Measurements from ENCODE around the gene MEGF8. TPM values are rescaled to one million over a fixed set of nuclear protein-coding genes. Genes with fewer than 3 reads are reported as not detected.

MEGF8 gene
- total RNA-seq, 1 donor from 2014 or later = 15.1 TPM

DNA sequence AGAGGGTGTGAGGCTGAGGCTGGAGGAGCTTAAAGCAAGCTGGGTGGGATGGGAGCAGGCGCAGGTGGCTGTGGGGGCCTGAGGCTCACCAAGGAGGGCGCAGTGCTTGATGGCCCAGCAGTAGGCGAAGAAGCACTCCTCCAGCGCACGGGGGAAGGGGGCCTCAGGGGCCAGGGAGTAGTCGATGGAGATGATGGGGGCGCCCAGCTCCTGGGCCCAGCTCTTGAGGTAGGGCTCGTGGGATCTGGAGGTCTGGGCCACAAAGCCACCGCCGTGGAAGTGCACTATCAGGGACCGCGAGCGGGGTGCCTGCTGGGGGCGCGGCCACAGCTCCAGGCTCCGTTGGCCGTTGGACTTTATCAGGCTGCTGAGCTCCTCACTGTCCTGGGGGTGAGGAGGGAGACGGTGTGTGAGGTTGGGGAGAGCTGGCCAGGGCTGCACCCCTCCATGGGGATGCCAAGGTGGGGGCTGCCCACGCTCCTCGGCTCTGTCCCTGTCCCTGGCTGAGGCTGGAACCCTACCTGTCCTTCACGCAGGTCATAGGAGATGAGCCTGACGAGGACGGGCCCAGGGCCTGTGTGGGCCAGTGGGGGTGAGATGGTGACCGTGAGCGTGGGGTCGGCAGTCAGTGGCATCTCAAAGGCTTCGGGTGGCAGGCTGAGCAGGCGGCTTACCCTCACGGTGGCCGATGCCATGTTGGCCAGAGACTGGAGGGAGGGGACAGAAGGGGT, 81.8 kb downstream of the MEGF8 start:
- ChIA-PET POLR2A (no interaction called here), CTCF (no interaction called here)
- Mint-ChIP-seq H3K4me1 (peaks cover 6% of the 10 kb centered on the region), H3K4me3 (no peak overlapping the region), H3K9me3 (no peaks in the 10 kb centered on the region), H3K27me3 (no peaks in the 10 kb centered on the region), H3K36me3 (ENCODE audit: low read depth) (peaks cover 57% of the 10 kb centered on the region), H3K27ac (no peak overlapping the region)
- TF ChIP-seq, protein P1, sequence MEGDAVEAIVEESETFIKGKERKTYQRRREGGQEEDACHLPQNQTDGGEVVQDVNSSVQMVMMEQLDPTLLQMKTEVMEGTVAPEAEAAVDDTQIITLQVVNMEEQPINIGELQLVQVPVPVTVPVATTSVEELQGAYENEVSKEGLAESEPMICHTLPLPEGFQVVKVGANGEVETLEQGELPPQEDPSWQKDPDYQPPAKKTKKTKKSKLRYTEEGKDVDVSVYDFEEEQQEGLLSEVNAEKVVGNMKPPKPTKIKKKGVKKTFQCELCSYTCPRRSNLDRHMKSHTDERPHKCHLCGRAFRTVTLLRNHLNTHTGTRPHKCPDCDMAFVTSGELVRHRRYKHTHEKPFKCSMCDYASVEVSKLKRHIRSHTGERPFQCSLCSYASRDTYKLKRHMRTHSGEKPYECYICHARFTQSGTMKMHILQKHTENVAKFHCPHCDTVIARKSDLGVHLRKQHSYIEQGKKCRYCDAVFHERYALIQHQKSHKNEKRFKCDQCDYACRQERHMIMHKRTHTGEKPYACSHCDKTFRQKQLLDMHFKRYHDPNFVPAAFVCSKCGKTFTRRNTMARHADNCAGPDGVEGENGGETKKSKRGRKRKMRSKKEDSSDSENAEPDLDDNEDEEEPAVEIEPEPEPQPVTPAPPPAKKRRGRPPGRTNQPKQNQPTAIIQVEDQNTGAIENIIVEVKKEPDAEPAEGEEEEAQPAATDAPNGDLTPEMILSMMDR (IDR thresholded peaks at IDR 0.05) = no peak
- DNase-seq (no peak), ATAC-seq (ENCODE audit: low read depth) (no peak)
- intact Hi-C loops (cut with micrococcal nuclease) = no loop called here

DNA sequence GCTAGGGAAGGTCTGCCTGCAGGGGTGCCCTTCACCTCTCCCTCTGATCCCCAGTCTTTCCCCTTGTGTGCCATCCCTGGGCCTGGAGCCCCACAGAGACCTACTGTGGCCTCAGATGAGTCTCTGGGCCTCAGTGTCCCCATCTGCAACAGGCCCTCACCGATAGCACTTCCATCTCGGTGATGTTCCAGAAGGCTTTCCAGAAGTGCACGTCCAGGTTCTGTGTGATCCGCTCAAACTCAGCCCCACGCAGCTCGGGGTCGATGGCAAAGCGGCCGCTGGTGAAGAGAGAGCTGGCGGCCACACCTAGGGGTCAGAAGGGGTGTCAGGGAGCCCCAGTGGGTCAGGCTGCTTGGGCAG, 82.4 kb downstream of the MEGF8 start:
- Mint-ChIP-seq H3K4me1 (peaks cover 3% of the 10 kb centered on the region), H3K9me3 (no peaks in the 10 kb centered on the region), H3K27me3 (no peaks in the 10 kb centered on the region), H3K36me3 (ENCODE audit: low read depth) (peaks cover 58% of the 10 kb centered on the region), H3K27ac (no peak overlapping the region), H3K4me3 (no peak overlapping the region)
- no peak for ATAC-seq (ENCODE audit: low read depth)
- no peak for DNase-seq
- POLR2A ChIA-PET = no interaction called here
- TF ChIP-seq, protein P1 (IDR thresholded peaks at IDR 0.05) = no peak
- CTCF ChIA-PET = no interaction called here
- intact Hi-C loops (cut with micrococcal nuclease) = no loop called here

DNA sequence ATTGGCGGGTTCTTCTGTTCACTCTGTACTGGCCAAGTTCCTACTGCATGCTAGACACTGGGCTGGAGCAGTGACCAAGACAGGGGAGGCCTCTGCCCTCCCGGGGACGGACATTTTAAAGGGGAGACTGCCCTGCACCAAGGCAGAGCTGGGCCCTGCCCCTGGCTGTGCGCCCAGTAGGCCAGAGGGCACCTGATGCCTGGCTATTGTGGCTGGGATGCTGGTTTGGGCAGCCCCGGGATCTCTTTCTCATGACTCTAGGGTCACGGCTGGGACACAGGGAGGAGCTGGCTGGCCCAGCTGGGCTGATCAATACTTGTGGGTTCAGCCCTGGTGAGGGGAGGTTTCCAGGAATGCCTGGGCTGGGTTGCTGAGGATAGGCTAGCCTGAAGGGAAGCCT, 84.0 kb downstream of the MEGF8 start:
- H3K4me1 Mint-ChIP-seq = peaks cover 3% of the 10 kb centered on the region
- TF ChIP-seq, protein P1 (IDR thresholded peaks at IDR 0.05) = no peak
- ChIA-PET CTCF (no interaction called here), POLR2A (interaction anchor here (0.6 to 0.7 kb wide), 3 partner anchors 107 to 1831 kb away, joined by 3 to 11 read pairs (median 4); partner anchors contain the start of gene PAFAH1B3)
- DNase-seq (no peak), ATAC-seq (ENCODE audit: low read depth) (no peak)
- H3K9me3 Mint-ChIP-seq = no peaks in the 10 kb centered on the region
- H3K27me3 Mint-ChIP-seq = no peaks in the 10 kb centered on the region
- no peak overlapping the region for H3K4me3 Mint-ChIP-seq
- peaks cover 67% of the 10 kb centered on the region for H3K36me3 Mint-ChIP-seq (ENCODE audit: low read depth)
- intact Hi-C loops (cut with micrococcal nuclease) = no loop called here
- no peak overlapping the region for H3K27ac Mint-ChIP-seq

DNA sequence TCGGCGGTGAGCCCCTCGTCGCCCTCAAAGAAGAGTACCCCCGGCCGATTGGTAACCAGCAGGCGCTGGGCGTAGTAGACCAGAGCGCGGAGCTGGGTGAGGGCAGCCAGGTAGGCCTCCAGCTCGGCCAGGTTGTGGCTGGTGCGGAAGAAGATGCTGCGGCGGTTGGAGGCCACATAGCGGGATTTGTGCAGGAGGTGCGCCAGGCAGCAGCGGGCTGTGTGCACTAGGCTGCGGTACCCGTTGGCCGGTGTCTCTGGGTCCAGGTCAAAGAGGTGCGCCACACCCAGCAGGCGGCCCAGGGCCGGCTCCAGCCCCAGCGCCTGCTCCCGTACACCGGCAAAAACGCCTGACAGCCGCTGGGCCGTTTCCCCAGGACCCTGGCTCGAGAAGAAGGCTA, 84.9 kb downstream of the MEGF8 start:
- H3K36me3 Mint-ChIP-seq (ENCODE audit: low read depth) = peaks cover 69% of the 10 kb centered on the region
- ATAC-seq (ENCODE audit: low read depth) = no peak
- no peak overlapping the region for H3K27ac Mint-ChIP-seq

DNA sequence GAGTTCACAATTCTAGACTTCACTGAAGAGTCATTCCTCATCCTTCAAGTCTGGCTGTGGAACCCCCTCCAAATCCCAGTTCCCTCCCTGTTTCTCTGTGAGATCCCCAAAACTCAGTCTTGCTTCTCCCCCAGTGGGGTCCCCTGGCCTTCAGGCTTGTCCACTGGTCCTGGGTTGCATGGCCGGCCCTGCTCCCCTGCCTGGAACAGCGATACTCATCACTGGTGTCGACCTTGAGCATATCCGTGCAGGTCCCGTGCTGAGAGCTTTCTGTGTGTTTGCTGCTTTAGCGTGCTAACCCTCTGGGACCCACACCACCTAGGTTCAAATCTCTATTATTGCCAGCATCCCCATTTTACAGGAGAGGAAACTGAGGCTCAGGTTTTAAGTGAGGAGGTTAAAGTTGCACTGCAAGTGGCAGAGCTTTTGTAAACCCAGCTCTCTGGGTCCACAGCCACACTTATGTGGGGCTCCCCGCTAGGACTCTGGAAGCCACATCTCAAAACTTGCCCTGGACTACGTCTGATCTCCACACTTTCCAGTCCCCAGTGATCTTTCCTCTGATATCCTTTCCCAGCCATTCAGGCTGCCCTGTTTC, 86.2 kb downstream of the MEGF8 start:
- no peak for ATAC-seq (ENCODE audit: low read depth)
- no peak overlapping the region for H3K27ac Mint-ChIP-seq
- intact Hi-C loops (cut with micrococcal nuclease) = no loop called here
- no peaks in the 10 kb centered on the region for H3K9me3 Mint-ChIP-seq
- POLR2A ChIA-PET = no interaction called here
- TF ChIP-seq, protein P1 (IDR thresholded peaks at IDR 0.05) = no peak
- CTCF ChIA-PET = interaction anchor here (1.0 to 1.5 kb wide), 2 partner anchors 11 to 28 kb away, joined by 3 read pairs; no protein-coding TSS in a partner anchor
- peaks cover 3% of the 10 kb centered on the region for H3K4me1 Mint-ChIP-seq
- H3K4me3 Mint-ChIP-seq = no peak overlapping the region
- peaks cover 64% of the 10 kb centered on the region for H3K36me3 Mint-ChIP-seq (ENCODE audit: low read depth)
- DNase-seq = no peak
- H3K27me3 Mint-ChIP-seq = no peaks in the 10 kb centered on the region

More for the DNA sequence above, 84.9 kb downstream of the MEGF8 start:
- H3K4me3 Mint-ChIP-seq = no peak overlapping the region
- H3K4me1 Mint-ChIP-seq = peaks cover 3% of the 10 kb centered on the region
- CTCF ChIA-PET = no interaction called here
- TF ChIP-seq, protein P1 (IDR thresholded peaks at IDR 0.05) = no peak
- intact Hi-C loops (cut with micrococcal nuclease) = no loop called here
- POLR2A ChIA-PET = interaction anchor here (1.0 kb wide), 1 partner anchor 14 kb away, joined by 3 read pairs; no protein-coding TSS in a partner anchor
- no peak for DNase-seq
- H3K27me3 Mint-ChIP-seq = no peaks in the 10 kb centered on the region
- H3K9me3 Mint-ChIP-seq = no peaks in the 10 kb centered on the region
